AML-193 (cell line): ENCODE results near the gene CALU.
A peak's percentile ranks its signal among the peaks of the same experiment; 100 is the strongest.

ENCODE experiments used
- DNase-seq, 2 experiments: peaks; one replicate each; lab custom pipeline; 2025; lab: John Stamatoyannopoulos, UW

The CALU gene

GRCh38 chr7:128724743-128725142 lies 14.4 kb upstream of the CALU start:
- DNase-seq, result no peak

- no peak for DNase-seq
Observed at GRCh38 chr7:128725531-128725930, 13.6 kb upstream of the CALU start.

GRCh38 chr7:128726059-128726736 lies 13.0 kb upstream of the CALU start:
- no peak for DNase-seq

GRCh38 chr7:128726737-128727072 lies 12.5 kb upstream of the CALU start:
- DNase-seq, result no peak

GRCh38 chr7:128727239-128727638 lies 11.9 kb upstream of the CALU start:
- no peak for DNase-seq

- DNase-seq, result no peak
Observed at GRCh38 chr7:128728598-128728997, 10.6 kb upstream of the CALU start.

- DNase-seq, result no peak
Observed at GRCh38 chr7:128729494-128729893, 9.7 kb upstream of the CALU start.

- no peak for DNase-seq
Observed at GRCh38 chr7:128731184-128731583, 8.0 kb upstream of the CALU start.

GRCh38 chr7:128732521-128733277 lies 6.5 kb upstream of the CALU start:
- no peak for DNase-seq

- DNase-seq, result no peak
Observed at GRCh38 chr7:128733278-128733645, 5.9 kb upstream of the CALU start.

GRCh38 chr7:128734890-128735289 lies 4.3 kb upstream of the CALU start:
- DNase-seq, result no peak

- DNase-seq, result peak; percentile 6 to 19
Observed at GRCh38 chr7:128735436-128735835, 3.7 kb upstream of the CALU start.

- no peak for DNase-seq
Observed at GRCh38 chr7:128737441-128737840, 1.7 kb upstream of the CALU start.

GRCh38 chr7:128737867-128738385 lies 1.2 kb upstream of the CALU start:
- no peak for DNase-seq

GRCh38 chr7:128738570-128739047 lies 550 bp upstream of the CALU start:
- no peak for DNase-seq

- DNase-seq, result no peak
Observed at GRCh38 chr7:128739990-128740682, 977 bp downstream of the CALU start.

- no peak for DNase-seq
Observed at GRCh38 chr7:128740996-128741395, 1.8 kb downstream of the CALU start.

- no peak for DNase-seq
Observed at GRCh38 chr7:128741491-128741890, 2.3 kb downstream of the CALU start.

- no peak for DNase-seq
Observed at GRCh38 chr7:128742206-128742605, 3.0 kb downstream of the CALU start.

- DNase-seq, result no peak
Observed at GRCh38 chr7:128743112-128743772, 4.1 kb downstream of the CALU start.

- DNase-seq, result no peak
Observed at GRCh38 chr7:128744366-128744905, 5.3 kb downstream of the CALU start.

- no peak for DNase-seq
Observed at GRCh38 chr7:128745706-128746105, 6.5 kb downstream of the CALU start.
